Prostate gland (tissue), 2 donors: ENCODE results near the gene MAP1LC3A. TPM values are rescaled to one million over a fixed set of nuclear protein-coding genes. Genes with fewer than 3 reads are reported as not detected.

Experiments
- DNase-seq: peaks from one replicate; pipeline ENCODE4 v3.0.0-alpha.2; 2019; ENCODE audit warnings: low spot score
- H3K27ac ChIP-seq, 2 donors: fragments of 200-600 bp; sonication (generic); 2 replicates each; pipeline ENCODE4 v1.5.1; 2017 to 2019
- H3K27me3 ChIP-seq: fragments of 200-600 bp; sonication (generic); replicated peaks from 2 replicates; pipeline ENCODE4 v1.5.1; 2019; ENCODE audit not compliant: insufficient read depth
- H3K36me3 ChIP-seq, 2 donors: fragments of 200-600 bp; sonication (generic); 1 replicate in 1 of 2; 2 replicates in 1 of 2; pipeline versions ENCODE4 v1.5.1 to v1.8.1; 2017 to 2019
- H3K4me1 ChIP-seq: fragments of 200-600 bp; sonication (generic); replicated peaks from 2 replicates; pipeline ENCODE4 v1.5.1; 2019
- H3K4me3 ChIP-seq, 2 donors: fragments of 200-600 bp; sonication (generic); 2 replicates each; pipeline ENCODE4 v1.5.1; 2017 to 2019
- H3K9me3 ChIP-seq: fragments of 200-600 bp; sonication (generic); 2 replicates; pipeline ENCODE4 v1.5.1; 2017
- POLR2A ChIP-seq: fragments of 450-650 bp; IDR thresholded peaks from one replicate; pipeline ENCODE4 v1.6.1; 2016; ENCODE audit warnings: antibody characterized with exemption, mild to moderate bottlenecking
- POLR2AphosphoS5 ChIP-seq: sonication (generic); formaldehyde crosslinking; IDR thresholded peaks from one replicate; pipeline ENCODE4 v1.6.1; 2017; ENCODE audit warnings: antibody characterized with exemption
- WGBS: methylation state at CpG from one replicate; pipeline ENCODE4 v1.1.5; 2018; 5-methylcytosine and 5-hydroxymethylcytosine counted together
- intact Hi-C: fragments of 100-400 bp; cut with DNase I; formaldehyde crosslinking; loops from one replicate; pipeline ENCODE4 v1.14.2; 2022
- total RNA-seq, 2 donors: library from RNA; depleted of rRNA; stranded (reverse); fragments of >200 nt; gene quantifications; one replicate each; pipeline ENCODE4 v1.1.0, GENCODE V29; 2016
- TF ChIP-seq, protein P1 (sequence below), 4 experiments: fragments of 200-600 bp in 2 of 4; fragments of 450-650 bp in 2 of 4; sonication (generic) in 2 of 4; IDR thresholded peaks; 1 replicate in 3 of 4; 2 replicates in 1 of 4; pipeline ENCODE4 v1.5.1; 2016 to 2019; ENCODE audit warnings: antibody characterized with exemption in 4 of 4, mild to moderate bottlenecking in 2 of 4, moderate library complexity in 2 of 4

MAP1LC3A gene
- total RNA-seq, 2 donors from 2014 or later, result 74.3 to 128 TPM

DNA sequence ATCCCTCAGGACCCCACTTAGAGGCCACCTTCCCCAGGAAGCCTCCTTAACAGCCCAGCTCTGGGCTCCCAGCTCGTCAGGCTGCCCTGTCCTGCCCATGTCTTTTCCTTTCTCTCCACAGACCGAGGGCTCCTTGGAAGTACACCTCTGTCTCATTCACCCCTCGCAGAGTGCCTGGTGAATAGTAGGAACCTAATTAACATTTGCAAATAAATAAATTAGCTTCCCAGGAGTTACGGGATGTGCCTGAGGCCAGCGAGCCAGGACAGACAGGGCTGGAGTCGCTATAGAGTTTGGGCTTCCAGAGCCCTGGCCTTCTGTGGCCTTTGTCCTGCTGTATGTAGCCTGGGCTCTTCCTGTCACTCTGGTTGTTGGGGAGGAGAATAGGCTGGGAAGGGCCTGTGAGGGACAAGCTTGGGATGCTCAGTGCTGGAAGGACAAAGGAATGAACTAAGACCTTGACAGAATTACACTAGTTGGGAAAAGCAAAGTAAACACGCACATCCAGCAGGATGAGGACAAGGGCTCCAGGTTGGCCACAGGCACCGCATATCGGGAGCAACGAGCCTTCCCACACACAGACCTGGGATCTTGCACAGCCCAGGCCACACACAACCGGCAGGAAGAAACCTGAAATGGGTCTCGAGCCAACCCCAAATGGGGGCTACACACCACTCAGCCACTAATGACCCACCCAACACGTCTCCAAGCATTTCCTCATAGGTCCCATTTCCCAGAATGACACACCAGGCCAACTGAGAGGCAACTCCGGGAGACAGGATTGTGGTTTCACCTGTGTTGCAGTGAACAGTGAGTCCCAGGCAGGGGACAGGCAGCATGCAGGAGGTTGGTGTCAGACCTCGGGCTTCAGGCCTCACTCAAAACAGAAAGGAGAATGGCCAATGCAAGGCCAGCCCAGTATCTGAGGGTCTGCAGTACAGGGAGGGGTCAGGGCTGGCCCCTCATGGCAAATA, 9.7 kb downstream of the MAP1LC3A start:
- Histone ChIP-seq H3K9me3 (no peaks in the 10 kb centered on the region), H3K27ac (no peak overlapping the region), H3K27me3 (no peaks in the 10 kb centered on the region), H3K36me3 (no peaks in the 10 kb centered on the region), H3K4me3 (no peak overlapping the region), H3K4me1 (no peaks in the 10 kb centered on the region)
- no peak for DNase-seq
- TF ChIP-seq POLR2A, result no peak
- TF ChIP-seq POLR2AphosphoS5, result no peak
- TF ChIP-seq, protein P1, sequence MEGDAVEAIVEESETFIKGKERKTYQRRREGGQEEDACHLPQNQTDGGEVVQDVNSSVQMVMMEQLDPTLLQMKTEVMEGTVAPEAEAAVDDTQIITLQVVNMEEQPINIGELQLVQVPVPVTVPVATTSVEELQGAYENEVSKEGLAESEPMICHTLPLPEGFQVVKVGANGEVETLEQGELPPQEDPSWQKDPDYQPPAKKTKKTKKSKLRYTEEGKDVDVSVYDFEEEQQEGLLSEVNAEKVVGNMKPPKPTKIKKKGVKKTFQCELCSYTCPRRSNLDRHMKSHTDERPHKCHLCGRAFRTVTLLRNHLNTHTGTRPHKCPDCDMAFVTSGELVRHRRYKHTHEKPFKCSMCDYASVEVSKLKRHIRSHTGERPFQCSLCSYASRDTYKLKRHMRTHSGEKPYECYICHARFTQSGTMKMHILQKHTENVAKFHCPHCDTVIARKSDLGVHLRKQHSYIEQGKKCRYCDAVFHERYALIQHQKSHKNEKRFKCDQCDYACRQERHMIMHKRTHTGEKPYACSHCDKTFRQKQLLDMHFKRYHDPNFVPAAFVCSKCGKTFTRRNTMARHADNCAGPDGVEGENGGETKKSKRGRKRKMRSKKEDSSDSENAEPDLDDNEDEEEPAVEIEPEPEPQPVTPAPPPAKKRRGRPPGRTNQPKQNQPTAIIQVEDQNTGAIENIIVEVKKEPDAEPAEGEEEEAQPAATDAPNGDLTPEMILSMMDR (IDR thresholded peaks at IDR 0.05), result no peak
- 88% methylated on average over 15 of the region's 15 CpGs for WGBS
- intact Hi-C loops, result no loop called here

DNA sequence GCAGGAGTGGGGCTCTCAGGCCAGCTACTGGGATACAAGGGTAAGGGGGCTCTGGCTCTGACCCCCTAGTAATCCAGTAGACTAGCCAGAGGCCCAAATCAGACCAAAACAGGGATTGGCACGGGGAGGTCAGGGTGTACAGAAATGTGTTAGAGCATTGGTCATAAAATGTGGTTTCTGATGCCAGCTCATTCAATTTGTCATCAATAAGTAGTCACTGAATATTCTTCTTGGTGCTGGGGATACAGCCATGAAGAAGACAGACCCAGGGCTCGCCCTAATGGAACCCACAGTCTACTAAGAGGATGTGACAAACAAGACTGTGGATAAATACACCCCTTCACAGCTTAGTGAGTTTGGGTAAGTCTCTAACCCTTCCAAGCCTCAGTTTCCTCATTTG, 11.1 kb downstream of the MAP1LC3A start:
- Histone ChIP-seq H3K4me1 (no peaks in the 10 kb centered on the region), H3K36me3 (no peaks in the 10 kb centered on the region), H3K27ac (no peak overlapping the region), H3K9me3 (no peaks in the 10 kb centered on the region), H3K27me3 (no peaks in the 10 kb centered on the region), H3K4me3 (no peak overlapping the region)
- no peak for DNase-seq
- intact Hi-C loops, result no loop called here
- WGBS, result 88% methylated on average over 2 of the region's 2 CpGs
- TF ChIP-seq POLR2A (no peak), POLR2AphosphoS5 (no peak)
- TF ChIP-seq, protein P1 (IDR thresholded peaks at IDR 0.05), result no peak

DNA sequence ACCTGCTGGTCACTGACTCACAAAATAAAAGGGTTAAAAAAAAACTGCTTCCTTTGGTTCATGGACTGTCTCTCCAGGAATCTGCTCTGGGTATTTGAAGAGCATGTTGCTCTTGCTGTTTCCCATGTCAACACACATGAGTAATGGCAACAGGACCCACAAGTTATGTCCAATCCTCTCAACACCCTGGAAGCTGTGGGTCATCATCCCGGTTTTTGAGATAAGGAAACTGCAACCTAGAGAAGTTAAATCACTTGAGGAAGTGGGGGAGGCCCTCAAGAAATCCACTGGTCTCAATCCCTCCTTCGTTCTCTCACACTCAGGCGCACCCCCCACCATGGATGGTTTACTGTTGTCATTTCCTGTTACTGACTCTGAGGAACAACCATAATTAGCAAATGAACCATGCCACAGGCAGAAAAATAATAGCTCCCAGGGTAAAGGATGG, 12.4 kb downstream of the MAP1LC3A start:
- Histone ChIP-seq H3K27ac (no peak overlapping the region), H3K4me3 (no peak overlapping the region), H3K4me1 (no peaks in the 10 kb centered on the region), H3K36me3 (no peaks in the 10 kb centered on the region), H3K27me3 (no peaks in the 10 kb centered on the region), H3K9me3 (no peaks in the 10 kb centered on the region)
- intact Hi-C loops, result no loop called here
- no peak for TF ChIP-seq POLR2A
- TF ChIP-seq, protein P1 (IDR thresholded peaks at IDR 0.05), result no peak
- TF ChIP-seq POLR2AphosphoS5, result no peak
- WGBS, result 72% methylated on average over 3 of the region's 3 CpGs
- DNase-seq, result no peak

- H3K27ac ChIP-seq, result no peak overlapping the region
- no peak for DNase-seq
- no peaks in the 10 kb centered on the region for H3K4me1 ChIP-seq
- intact Hi-C loops, result no loop called here
- no peaks in the 10 kb centered on the region for H3K27me3 ChIP-seq
- no peaks in the 10 kb centered on the region for H3K9me3 ChIP-seq
- H3K36me3 ChIP-seq, result no peaks in the 10 kb centered on the region
- no peak overlapping the region for H3K4me3 ChIP-seq
- no peak for TF ChIP-seq POLR2A
- TF ChIP-seq POLR2AphosphoS5, result no peak
- TF ChIP-seq, protein P1 (IDR thresholded peaks at IDR 0.05), result no peak
- WGBS, result 82% methylated on average over 5 of the region's 5 CpGs
Measured at GRCh38 chr20:34571753-34572152, 13.2 kb downstream of the MAP1LC3A start.
